Vagina (tissue), 2 donors: ENCODE data around the gene PPP2R3C. TPM values are rescaled to one million over a fixed set of nuclear protein-coding genes. Genes with fewer than 3 reads are reported as not detected.

Experiments used
- DNase-seq, 2 donors: peaks; one replicate each; pipeline ENCODE4 v3.0.0-alpha.2; 2017; ENCODE audit errors: extremely low spot score in 2 of 2
- H3K27ac ChIP-seq: fragments of 200-600 bp; sonication (generic); one replicate; pipeline ENCODE4 v1.5.1; 2019
- H3K27me3 ChIP-seq: fragments of 200-600 bp; sonication (generic); one replicate; pipeline ENCODE4 v1.5.1; 2019
- H3K36me3 ChIP-seq, 2 donors: fragments of 200-600 bp; sonication (generic); one replicate each; pipeline ENCODE4 v1.5.1; 2017 to 2019
- H3K4me1 ChIP-seq: fragments of 200-600 bp; sonication (generic); one replicate; pipeline ENCODE4 v1.5.1; 2019
- H3K4me3 ChIP-seq, 2 donors: fragments of 200-600 bp; sonication (generic); 1 replicate in 1 of 2; 2 replicates in 1 of 2; pipeline ENCODE4 v1.5.1; 2016 to 2019
- H3K9me3 ChIP-seq: fragments of 200-600 bp; sonication (generic); one replicate; pipeline ENCODE4 v1.5.1; 2019
- POLR2A ChIP-seq, 2 donors: fragments of 450-650 bp; IDR thresholded peaks; one replicate each; pipeline ENCODE4 v1.6.1; 2017; ENCODE audit warnings: antibody characterized with exemption in 2 of 2, mild to moderate bottlenecking in 2 of 2, moderate library complexity in 2 of 2
- POLR2AphosphoS5 ChIP-seq, 2 donors: sonication (generic); formaldehyde crosslinking; IDR thresholded peaks; one replicate each; pipeline ENCODE4 v1.9.0; 2017; ENCODE audit warnings: antibody characterized with exemption in 2 of 2, mild to moderate bottlenecking in 2 of 2, low read depth in 1 of 2; ENCODE audit not compliant: insufficient read depth in 1 of 2
- intact Hi-C: fragments of 100-400 bp; cut with DNase I; formaldehyde crosslinking; loops from one replicate; pipeline ENCODE4 v1.15.1; 2023
- total RNA-seq: library from RNA; depleted of rRNA; stranded (reverse); fragments of >200 nt; gene quantifications from one replicate; pipeline ENCODE4 v1.2.3, GENCODE V29; 2016
- TF ChIP-seq, protein P1 (sequence below), 3 experiments: fragments of 450-650 bp in 2 of 3; fragments of 200-600 bp in 1 of 3; sonication (generic) in 1 of 3; IDR thresholded peaks; one replicate each; pipeline ENCODE4 v1.5.1; 2017 to 2019; ENCODE audit warnings: antibody characterized with exemption in 3 of 3, mild to moderate bottlenecking in 2 of 3, moderate library complexity in 2 of 3

Gene PPP2R3C
- total RNA-seq, 1 donor from 2014 or later: 14.5 TPM

DNA sequence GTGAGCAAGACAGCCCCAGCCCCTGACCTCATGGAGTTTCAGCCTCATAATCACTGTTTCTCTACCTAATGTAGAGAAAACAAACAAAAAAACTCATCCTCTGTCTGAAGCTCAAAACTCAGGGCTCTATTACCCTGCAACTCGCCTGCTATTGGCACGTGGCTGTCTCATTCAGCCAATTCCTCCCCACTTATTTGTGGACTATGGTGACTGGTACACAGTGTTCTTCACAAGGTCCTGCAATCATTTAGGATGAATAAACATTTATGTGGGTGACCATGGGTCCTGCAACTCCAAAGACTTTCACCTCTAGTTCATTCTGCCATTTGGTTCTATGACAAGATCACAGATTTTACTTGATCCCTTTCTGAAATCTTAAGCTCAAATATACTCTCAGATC is 4.7 kb downstream of the PPP2R3C start:
- Histone ChIP-seq H3K27ac (no peak overlapping the region), H3K9me3 (no peaks in the 10 kb centered on the region), H3K36me3 (peaks cover 0 to 11% of the 10 kb centered on the region in 2 donors), H3K4me3 (no peak overlapping the region), H3K4me1 (peaks cover 31% of the 10 kb centered on the region), H3K27me3 (no peaks in the 10 kb centered on the region)
- intact Hi-C loops: no loop called here
- no peak for DNase-seq
- no peak for TF ChIP-seq POLR2A (IDR thresholded peaks at IDR 0.05)
- TF ChIP-seq, protein P1, sequence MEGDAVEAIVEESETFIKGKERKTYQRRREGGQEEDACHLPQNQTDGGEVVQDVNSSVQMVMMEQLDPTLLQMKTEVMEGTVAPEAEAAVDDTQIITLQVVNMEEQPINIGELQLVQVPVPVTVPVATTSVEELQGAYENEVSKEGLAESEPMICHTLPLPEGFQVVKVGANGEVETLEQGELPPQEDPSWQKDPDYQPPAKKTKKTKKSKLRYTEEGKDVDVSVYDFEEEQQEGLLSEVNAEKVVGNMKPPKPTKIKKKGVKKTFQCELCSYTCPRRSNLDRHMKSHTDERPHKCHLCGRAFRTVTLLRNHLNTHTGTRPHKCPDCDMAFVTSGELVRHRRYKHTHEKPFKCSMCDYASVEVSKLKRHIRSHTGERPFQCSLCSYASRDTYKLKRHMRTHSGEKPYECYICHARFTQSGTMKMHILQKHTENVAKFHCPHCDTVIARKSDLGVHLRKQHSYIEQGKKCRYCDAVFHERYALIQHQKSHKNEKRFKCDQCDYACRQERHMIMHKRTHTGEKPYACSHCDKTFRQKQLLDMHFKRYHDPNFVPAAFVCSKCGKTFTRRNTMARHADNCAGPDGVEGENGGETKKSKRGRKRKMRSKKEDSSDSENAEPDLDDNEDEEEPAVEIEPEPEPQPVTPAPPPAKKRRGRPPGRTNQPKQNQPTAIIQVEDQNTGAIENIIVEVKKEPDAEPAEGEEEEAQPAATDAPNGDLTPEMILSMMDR (IDR thresholded peaks at IDR 0.05): no peak
- no peak for TF ChIP-seq POLR2AphosphoS5 (IDR thresholded peaks at IDR 0.05; ENCODE audit: insufficient read depth in 1 of 2, low read depth in 1 of 2)

DNA sequence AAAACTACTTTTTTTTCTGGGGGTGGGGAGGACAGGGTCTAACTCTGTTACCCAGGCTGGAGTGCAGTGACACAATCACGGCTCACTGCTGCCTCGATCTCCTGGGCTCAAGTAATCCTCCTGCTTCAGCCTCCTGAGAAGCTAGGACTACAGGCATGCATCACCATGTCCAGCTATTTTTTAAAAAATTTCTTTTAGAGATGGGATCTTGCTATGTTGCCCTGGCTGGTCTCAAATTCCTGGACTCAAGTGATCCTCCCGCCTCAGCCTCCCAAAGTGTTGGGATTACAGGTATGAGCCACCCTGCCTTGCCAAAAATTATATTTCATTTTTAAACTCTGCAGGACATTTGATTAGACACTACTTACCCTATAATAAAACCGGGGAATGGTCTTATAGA is 5.5 kb downstream of the PPP2R3C start:
- Histone ChIP-seq H3K36me3 (peaks cover 0 to 20% of the 10 kb centered on the region in 2 donors), H3K4me1 (peaks cover 31% of the 10 kb centered on the region), H3K4me3 (no peak overlapping the region), H3K9me3 (no peaks in the 10 kb centered on the region), H3K27ac (no peak overlapping the region), H3K27me3 (no peaks in the 10 kb centered on the region)
- intact Hi-C loops: no loop called here
- DNase-seq: no peak
- TF ChIP-seq POLR2A (IDR thresholded peaks at IDR 0.05) (no peak), POLR2AphosphoS5 (IDR thresholded peaks at IDR 0.05; ENCODE audit: insufficient read depth in 1 of 2, low read depth in 1 of 2) (no peak)
- TF ChIP-seq, protein P1 (IDR thresholded peaks at IDR 0.05): no peak

DNA sequence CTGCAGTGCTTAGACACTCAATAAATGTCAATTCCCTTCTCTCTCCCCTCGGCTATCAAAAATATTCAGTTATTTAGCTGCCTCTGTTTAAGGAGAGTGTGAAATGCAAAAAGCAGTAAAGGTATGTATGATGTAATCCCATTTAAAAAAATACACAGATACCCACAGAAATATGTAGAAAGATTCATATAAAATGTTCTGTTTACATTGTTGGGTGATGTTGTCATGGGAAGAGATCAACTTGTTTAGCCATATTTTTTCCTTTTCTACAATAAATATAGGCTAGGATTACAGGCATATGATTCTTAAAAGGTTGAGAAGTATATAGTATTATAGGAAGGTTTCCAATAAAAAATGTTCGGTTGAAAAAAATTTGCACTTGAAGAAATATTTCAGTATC is 7.8 kb downstream of the PPP2R3C start:
- TF ChIP-seq, protein P1 (IDR thresholded peaks at IDR 0.05): no peak
- TF ChIP-seq POLR2AphosphoS5 (IDR thresholded peaks at IDR 0.05; ENCODE audit: insufficient read depth in 1 of 2, low read depth in 1 of 2) (no peak), POLR2A (IDR thresholded peaks at IDR 0.05) (no peak)
- H3K27ac ChIP-seq: no peak overlapping the region
- DNase-seq: no peak
- no peaks in the 10 kb centered on the region for H3K9me3 ChIP-seq
- no peaks in the 10 kb centered on the region for H3K27me3 ChIP-seq
- peaks cover 0 to 34% of the 10 kb centered on the region in 2 donors for H3K36me3 ChIP-seq
- intact Hi-C loops: no loop called here
- peaks cover 11% of the 10 kb centered on the region for H3K4me1 ChIP-seq
- H3K4me3 ChIP-seq: no peak overlapping the region

DNA sequence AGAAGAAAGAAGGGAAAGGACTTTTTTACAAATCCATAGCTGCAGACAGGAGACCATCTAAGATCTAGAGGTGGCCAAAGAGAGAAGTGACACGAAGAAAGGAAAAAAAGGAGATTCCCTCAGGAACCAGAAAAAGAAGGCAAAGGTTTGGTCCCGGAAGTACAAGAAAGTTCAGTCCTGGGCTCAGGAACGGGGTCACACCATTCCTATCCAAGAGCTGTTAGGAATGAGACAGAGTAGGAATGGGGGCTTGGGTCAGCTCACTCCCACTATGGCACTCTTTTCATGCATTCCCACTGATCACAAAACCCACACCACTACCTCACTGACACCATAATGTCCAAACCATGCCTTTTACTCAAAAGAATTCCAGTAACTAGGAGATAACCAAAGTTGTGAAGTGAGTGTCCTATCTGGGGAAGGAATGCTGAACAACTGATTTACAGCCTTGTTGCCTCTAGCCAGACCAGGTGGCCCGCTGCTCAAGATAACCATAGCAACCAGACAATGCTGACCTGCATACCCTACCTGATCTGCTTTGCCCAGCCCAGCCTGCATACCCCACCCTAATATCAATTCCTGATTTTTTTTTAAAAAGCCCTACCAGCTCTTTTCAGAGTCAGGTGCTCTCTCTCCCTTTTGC is 8.4 kb downstream of the PPP2R3C start:
- peaks cover 5% of the 10 kb centered on the region for H3K4me1 ChIP-seq
- H3K4me3 ChIP-seq: no peak overlapping the region
- intact Hi-C loops: no loop called here
- no peaks in the 10 kb centered on the region for H3K9me3 ChIP-seq
- no peaks in the 10 kb centered on the region for H3K27me3 ChIP-seq
- H3K36me3 ChIP-seq: peaks cover 0 to 40% of the 10 kb centered on the region in 2 donors
- TF ChIP-seq POLR2A (IDR thresholded peaks at IDR 0.05) (no peak), POLR2AphosphoS5 (IDR thresholded peaks at IDR 0.05; ENCODE audit: insufficient read depth in 1 of 2, low read depth in 1 of 2) (no peak)
- TF ChIP-seq, protein P1 (IDR thresholded peaks at IDR 0.05): no peak
- no peak overlapping the region for H3K27ac ChIP-seq
- no peak for DNase-seq

DNA sequence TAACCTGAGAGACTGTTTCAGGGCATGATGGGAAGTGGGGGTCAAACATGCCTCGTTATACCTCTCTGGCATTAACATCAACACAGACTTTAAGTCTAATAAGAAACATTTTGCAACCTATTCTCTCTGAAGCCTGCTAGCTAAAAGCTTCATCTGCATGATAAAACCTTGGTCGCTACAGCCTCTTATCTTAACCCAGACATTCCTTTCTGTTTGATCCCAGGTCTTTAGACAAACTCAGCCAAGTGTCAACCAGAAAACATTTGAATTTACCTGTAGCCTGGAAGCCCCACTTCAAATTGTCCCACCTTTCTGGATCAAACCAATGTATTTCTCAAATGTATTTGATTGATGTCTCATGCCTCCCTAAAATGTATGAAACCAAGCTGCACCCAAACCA is 9.1 kb downstream of the PPP2R3C start:
- no peak overlapping the region for H3K4me3 ChIP-seq
- intact Hi-C loops: no loop called here
- no peaks in the 10 kb centered on the region for H3K9me3 ChIP-seq
- no peaks in the 10 kb centered on the region for H3K4me1 ChIP-seq
- peaks cover 0 to 42% of the 10 kb centered on the region in 2 donors for H3K36me3 ChIP-seq
- no peak overlapping the region for H3K27ac ChIP-seq
- DNase-seq: no peak
- no peaks in the 10 kb centered on the region for H3K27me3 ChIP-seq
- no peak for TF ChIP-seq POLR2A (IDR thresholded peaks at IDR 0.05)
- TF ChIP-seq, protein P1 (IDR thresholded peaks at IDR 0.05): no peak
- TF ChIP-seq POLR2AphosphoS5 (IDR thresholded peaks at IDR 0.05; ENCODE audit: insufficient read depth in 1 of 2, low read depth in 1 of 2): no peak
